ENCODE data around the gene MAL. TPM values are rescaled to one million over a fixed set of nuclear protein-coding genes. Genes with fewer than 3 reads are reported as not detected.

The MAL gene
- total RNA-seq, 2 experiments from 2014 or later: 174 to 184 TPM

GRCh38 chr2:95015261-95015912 lies 10.1 kb upstream of the MAL start:
- Mint-ChIP-seq H3K27me3 (no peaks in the 10 kb centered on the region), H3K27ac (peak overlapping the region; percentile 69), H3K36me3 (no peaks in the 10 kb centered on the region), H3K4me3 (peak overlapping the region; percentile 54), H3K4me1 (peaks cover 30% of the 10 kb centered on the region), H3K9me3 (no peaks in the 10 kb centered on the region)
- POLR2A ChIA-PET: interaction anchor here (1.2 to 1.5 kb wide), 2 partner anchors 59 to 100 kb away, joined by 3 to 7 read pairs; no protein-coding TSS in a partner anchor
- no peak for DNase-seq
- peak; percentile 43 for ATAC-seq (ENCODE audit: low read depth)

- no peaks in the 10 kb centered on the region for H3K9me3 Mint-ChIP-seq
- POLR2A ChIA-PET: interaction anchor here (1.0 to 1.1 kb wide), 2 partner anchors 58 to 62 kb away, joined by 3 to 5 read pairs; no protein-coding TSS in a partner anchor
- H3K27me3 Mint-ChIP-seq: peaks cover 2% of the 10 kb centered on the region
- H3K36me3 Mint-ChIP-seq: no peaks in the 10 kb centered on the region
- no peak overlapping the region for H3K27ac Mint-ChIP-seq
- no peak for ATAC-seq (ENCODE audit: low read depth)
- peaks cover 33% of the 10 kb centered on the region for H3K4me1 Mint-ChIP-seq
- DNase-seq: no peak
- no peak overlapping the region for H3K4me3 Mint-ChIP-seq
Measured at GRCh38 chr2:95016616-95017015, 8.9 kb upstream of the MAL start.

GRCh38 chr2:95017071-95017501 lies 8.4 kb upstream of the MAL start:
- POLR2A ChIA-PET: interaction anchor here (1.0 to 1.1 kb wide), 2 partner anchors 58 to 62 kb away, joined by 3 to 5 read pairs; no protein-coding TSS in a partner anchor
- Mint-ChIP-seq H3K36me3 (no peaks in the 10 kb centered on the region), H3K27me3 (peaks cover 2% of the 10 kb centered on the region), H3K9me3 (no peaks in the 10 kb centered on the region), H3K4me3 (no peak overlapping the region), H3K4me1 (peaks cover 33% of the 10 kb centered on the region), H3K27ac (no peak overlapping the region)
- DNase-seq (no peak), ATAC-seq (ENCODE audit: low read depth) (no peak)

- DNase-seq (no peak), ATAC-seq (ENCODE audit: low read depth) (no peak)
- H3K27me3 Mint-ChIP-seq: peaks cover 2% of the 10 kb centered on the region
- no peaks in the 10 kb centered on the region for H3K9me3 Mint-ChIP-seq
- peak overlapping the region; percentile 30 for H3K27ac Mint-ChIP-seq
- peaks cover 37% of the 10 kb centered on the region for H3K4me1 Mint-ChIP-seq
- H3K4me3 Mint-ChIP-seq: no peak overlapping the region
- no peaks in the 10 kb centered on the region for H3K36me3 Mint-ChIP-seq
- POLR2A ChIA-PET: no interaction called here
Measured at GRCh38 chr2:95017836-95018235, 7.7 kb upstream of the MAL start.

DNA sequence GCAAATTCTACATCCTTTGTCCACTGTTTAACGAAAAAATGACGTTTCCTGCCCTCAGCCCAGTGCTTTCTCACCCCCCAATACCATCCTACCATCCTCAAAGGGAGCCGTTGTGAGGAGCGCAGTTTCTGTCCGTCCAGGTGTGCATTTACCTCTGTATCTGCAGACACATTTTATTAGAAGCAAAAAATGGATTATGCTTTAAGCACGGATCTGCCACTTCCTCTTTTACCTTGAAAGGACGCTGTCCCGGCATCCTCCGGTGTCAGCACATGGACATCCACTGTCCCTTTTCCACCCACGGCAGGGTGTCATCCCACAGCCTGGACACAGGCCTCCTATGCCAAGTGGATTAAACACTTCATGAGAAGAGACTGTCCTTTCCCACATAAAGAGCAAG lies 7.2 kb upstream of the MAL start:
- ATAC-seq (ENCODE audit: low read depth): no peak
- H3K4me1 Mint-ChIP-seq: peaks cover 38% of the 10 kb centered on the region
- no peak for DNase-seq
- peaks cover 2% of the 10 kb centered on the region for H3K27me3 Mint-ChIP-seq
- no peak overlapping the region for H3K4me3 Mint-ChIP-seq
- H3K36me3 Mint-ChIP-seq: no peaks in the 10 kb centered on the region
- H3K9me3 Mint-ChIP-seq: no peaks in the 10 kb centered on the region
- POLR2A ChIA-PET: no interaction called here
- H3K27ac Mint-ChIP-seq: no peak overlapping the region

- POLR2A ChIA-PET: no interaction called here
- H3K27ac Mint-ChIP-seq: no peak overlapping the region
Measured at GRCh38 chr2:95018861-95019550, 6.5 kb upstream of the MAL start.

GRCh38 chr2:95019572-95019971 lies 5.9 kb upstream of the MAL start:
- ATAC-seq (ENCODE audit: low read depth) (no peak), DNase-seq (no peak)
- Mint-ChIP-seq H3K27ac (no peak overlapping the region), H3K4me1 (peaks cover 42% of the 10 kb centered on the region), H3K36me3 (peaks cover 2% of the 10 kb centered on the region), H3K4me3 (no peak overlapping the region), H3K9me3 (no peaks in the 10 kb centered on the region), H3K27me3 (peaks cover 2% of the 10 kb centered on the region)
- POLR2A ChIA-PET: no interaction called here

More at GRCh38 chr2:95018861-95019550, 6.5 kb upstream of the MAL start:
- Mint-ChIP-seq H3K4me3 (no peak overlapping the region), H3K27me3 (peaks cover 2% of the 10 kb centered on the region), H3K4me1 (peaks cover 41% of the 10 kb centered on the region), H3K9me3 (no peaks in the 10 kb centered on the region), H3K36me3 (no peaks in the 10 kb centered on the region)
- no peak for ATAC-seq (ENCODE audit: low read depth)
- DNase-seq: no peak

GRCh38 chr2:95020275-95021022 lies 5.1 kb upstream of the MAL start:
- no peak for DNase-seq
- peaks cover 33% of the 10 kb centered on the region for H3K4me1 Mint-ChIP-seq
- no peak overlapping the region for H3K27ac Mint-ChIP-seq
- H3K36me3 Mint-ChIP-seq: peaks cover 2% of the 10 kb centered on the region
- peaks cover 2% of the 10 kb centered on the region for H3K27me3 Mint-ChIP-seq
- no peak for ATAC-seq (ENCODE audit: low read depth)
- POLR2A ChIA-PET: interaction anchor here (8.0 kb wide), 1 partner anchor 56 kb away, joined by 358 read pairs; no protein-coding TSS in a partner anchor
- no peak overlapping the region for H3K4me3 Mint-ChIP-seq
- H3K9me3 Mint-ChIP-seq: no peaks in the 10 kb centered on the region

DNA sequence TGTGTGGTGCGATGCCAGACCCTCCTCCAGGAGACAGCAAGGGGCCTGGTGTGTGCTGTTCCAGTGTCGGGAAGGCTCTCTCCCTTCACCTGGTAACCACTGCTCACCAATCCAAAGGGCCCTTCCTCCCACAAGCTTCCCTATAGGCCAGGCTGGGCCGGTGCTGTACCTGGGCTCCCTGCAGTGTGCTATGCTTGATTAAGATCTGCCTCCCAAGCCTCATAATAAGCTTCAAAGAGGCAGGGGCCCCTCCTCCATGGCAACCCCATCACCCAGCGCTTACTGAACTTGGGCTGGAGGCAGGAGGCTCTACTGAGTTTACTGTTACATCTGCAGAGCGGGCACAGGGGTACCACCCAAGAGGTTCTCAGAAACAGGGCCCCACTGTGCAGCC lies 4.5 kb upstream of the MAL start:
- Mint-ChIP-seq H3K4me3 (no peak overlapping the region), H3K4me1 (peaks cover 31% of the 10 kb centered on the region), H3K36me3 (peaks cover 3% of the 10 kb centered on the region), H3K27me3 (peaks cover 2% of the 10 kb centered on the region), H3K9me3 (no peaks in the 10 kb centered on the region), H3K27ac (no peak overlapping the region)
- POLR2A ChIA-PET: interaction anchor here (8.0 kb wide), 1 partner anchor 55 kb away, joined by 358 read pairs; no protein-coding TSS in a partner anchor
- ATAC-seq (ENCODE audit: low read depth) (no peak), DNase-seq (no peak)

- no peak overlapping the region for H3K4me3 Mint-ChIP-seq
- ATAC-seq (ENCODE audit: low read depth) (no peak), DNase-seq (no peak)
- no peaks in the 10 kb centered on the region for H3K9me3 Mint-ChIP-seq
- peaks cover 8% of the 10 kb centered on the region for H3K36me3 Mint-ChIP-seq
- POLR2A ChIA-PET: interaction anchor here (0.9 to 8.0 kb wide), 7 partner anchors 21 to 99 kb away, joined by 3 to 358 read pairs (median 13); partner anchors contain the start of gene MRPS5
- H3K27me3 Mint-ChIP-seq: peaks cover 2% of the 10 kb centered on the region
- H3K4me1 Mint-ChIP-seq: peaks cover 31% of the 10 kb centered on the region
- H3K27ac Mint-ChIP-seq: no peak overlapping the region
Measured at GRCh38 chr2:95021847-95022246, 3.7 kb upstream of the MAL start.

GRCh38 chr2:95022309-95023221 lies 2.9 kb upstream of the MAL start:
- Mint-ChIP-seq H3K36me3 (peaks cover 11% of the 10 kb centered on the region), H3K27me3 (peaks cover 2% of the 10 kb centered on the region), H3K4me1 (peaks cover 34% of the 10 kb centered on the region), H3K4me3 (peak overlapping the region; percentile 81), H3K9me3 (no peaks in the 10 kb centered on the region), H3K27ac (peak overlapping the region; percentile 92)
- DNase-seq (peak; percentile 92), ATAC-seq (ENCODE audit: low read depth) (peak; percentile 55)
- POLR2A ChIA-PET: interaction anchor here (0.9 to 8.0 kb wide), 9 partner anchors 20 to 137 kb away, joined by 3 to 358 read pairs (median 9); partner anchors contain the start of genes MRPS5 and ZNF514

- peak; percentile 59 for ATAC-seq (ENCODE audit: low read depth)
- POLR2A ChIA-PET: interaction anchor here (0.8 to 8.0 kb wide), 8 partner anchors 21 to 136 kb away, joined by 3 to 358 read pairs (median 8); partner anchors contain the start of gene ZNF514
- H3K27ac Mint-ChIP-seq: peak overlapping the region; percentile 92
- H3K36me3 Mint-ChIP-seq: peaks cover 13% of the 10 kb centered on the region
- peaks cover 2% of the 10 kb centered on the region for H3K27me3 Mint-ChIP-seq
- H3K9me3 Mint-ChIP-seq: no peaks in the 10 kb centered on the region
- peak; percentile 51 for DNase-seq
- peak overlapping the region; percentile 81 for H3K4me3 Mint-ChIP-seq
- H3K4me1 Mint-ChIP-seq: peaks cover 37% of the 10 kb centered on the region
Measured at GRCh38 chr2:95023222-95023597, 2.3 kb upstream of the MAL start.

Data from activated naive CD8-positive, alpha-beta T cell treated with anti-CD3 and anti-CD28 coated beads, Interleukin-2, amount 10 ng/mL, durations not matched to agents 7 days and 5 days (primary cell).